Neutrophil (primary cell): ENCODE data around the gene AIF1L.

Experiments
- H3K27ac ChIP-seq: fragments of 200-600 bp; sonication (generic); 2 replicates; pipeline ENCODE4 v1.5.1; 2016; ENCODE audit warnings: mild to moderate bottlenecking, moderate library complexity
- H3K27me3 ChIP-seq: fragments of 200-600 bp; sonication (generic); 2 replicates; pipeline ENCODE4 v1.6.0; 2016; ENCODE audit warnings: mild to moderate bottlenecking
- H3K36me3 ChIP-seq: fragments of 200-600 bp; sonication (generic); 2 replicates; pipeline ENCODE4 v1.5.1; 2017
- H3K4me1 ChIP-seq, 2 experiments: fragments of 200-600 bp in 1 of 2; sonication (generic) in 1 of 2; 1 replicate in 1 of 2; 2 replicates in 1 of 2; pipeline versions ENCODE4 v1.5.1 to v1.6.1; 2013 to 2016; ENCODE audit warnings: low read depth in 1 of 2, low read length in 1 of 2, mild to moderate bottlenecking in 1 of 2, moderate library complexity in 1 of 2; ENCODE audit not compliant: control insufficient read depth in 1 of 2, insufficient read depth in 1 of 2
- H3K4me3 ChIP-seq, 2 experiments: fragments of 200-600 bp in 1 of 2; sonication (generic) in 1 of 2; 1 replicate in 1 of 2; 2 replicates in 1 of 2; pipeline ENCODE4 v1.5.1; 2013 to 2016; ENCODE audit warnings: low read depth in 1 of 2, low read length in 1 of 2, mild to moderate bottlenecking in 1 of 2, moderate library complexity in 1 of 2
- H3K9me3 ChIP-seq: fragments of 200-600 bp; sonication (generic); 2 replicates; pipeline ENCODE4 v1.5.1; 2016
- CTCF ChIP-seq: fragments of 200-600 bp; sonication (generic); IDR thresholded peaks from 2 replicates; pipeline ENCODE4 v1.5.1; 2016; ENCODE audit warnings: antibody characterized with exemption

The AIF1L gene

GRCh38 chr9:131050831-131051230 lies 45.5 kb upstream of the AIF1L start:
- Histone ChIP-seq H3K27me3 (no peaks in the 10 kb centered on the region), H3K27ac (no peak overlapping the region), H3K9me3 (no peaks in the 10 kb centered on the region), H3K4me1 (peaks cover 11 to 13% of the 10 kb centered on the region in 2 experiments), H3K36me3 (no peaks in the 10 kb centered on the region), H3K4me3 (no peak overlapping the region)
- no peak for TF ChIP-seq CTCF

- Histone ChIP-seq H3K36me3 (no peaks in the 10 kb centered on the region), H3K27ac (no peak overlapping the region), H3K27me3 (no peaks in the 10 kb centered on the region), H3K9me3 (no peaks in the 10 kb centered on the region), H3K4me1 (peaks cover 7 to 9% of the 10 kb centered on the region in 2 experiments), H3K4me3 (no peak overlapping the region)
- no peak for TF ChIP-seq CTCF
These were observed 44.5 kb upstream of the AIF1L start for GRCh38 chr9:131051592-131052517.

GRCh38 chr9:131053896-131054295 lies 42.4 kb upstream of the AIF1L start:
- TF ChIP-seq CTCF, result no peak
- H3K4me1 ChIP-seq, result no peaks in the 10 kb centered on the region
- H3K27ac ChIP-seq, result no peak overlapping the region
- H3K9me3 ChIP-seq, result no peaks in the 10 kb centered on the region
- H3K36me3 ChIP-seq, result no peaks in the 10 kb centered on the region
- H3K27me3 ChIP-seq, result no peaks in the 10 kb centered on the region
- no peak overlapping the region for H3K4me3 ChIP-seq

GRCh38 chr9:131056781-131057506 lies 39.4 kb upstream of the AIF1L start:
- TF ChIP-seq CTCF, result no peak
- no peak overlapping the region for H3K27ac ChIP-seq
- H3K4me1 ChIP-seq, result peaks cover 6% of the 10 kb centered on the region in 2 experiments
- no peaks in the 10 kb centered on the region for H3K27me3 ChIP-seq
- H3K36me3 ChIP-seq, result no peaks in the 10 kb centered on the region
- H3K9me3 ChIP-seq, result no peaks in the 10 kb centered on the region
- H3K4me3 ChIP-seq, result no peak overlapping the region

- no peaks in the 10 kb centered on the region for H3K9me3 ChIP-seq
These were observed 35.3 kb upstream of the AIF1L start for GRCh38 chr9:131060900-131061630.

More at GRCh38 chr9:131060900-131061630, 35.3 kb upstream of the AIF1L start:
- no peak for TF ChIP-seq CTCF
- Histone ChIP-seq H3K4me3 (no peak overlapping the region), H3K27me3 (no peaks in the 10 kb centered on the region), H3K36me3 (no peaks in the 10 kb centered on the region), H3K27ac (no peak overlapping the region), H3K4me1 (peaks cover 6% of the 10 kb centered on the region in 2 experiments)
